Mesendoderm (in vitro differentiated cells): Measurements from ENCODE around the gene BPIFB6.

Experiments used
- DNase-seq: peaks from one replicate; pipeline ENCODE4 v3.0.0; 2013
- H2AK5ac ChIP-seq: 2 replicates; pipeline ENCODE4 v1.6.1; 2013; ENCODE audit warnings: low read length, inconsistent platforms
- H2BK120ac ChIP-seq: 2 replicates; pipeline ENCODE4 v1.6.1; 2013; ENCODE audit warnings: low read depth, mild to moderate bottlenecking, low read length, moderate library complexity, mixed read lengths
- H2BK15ac ChIP-seq: replicated peaks from 2 replicates; pipeline ENCODE4 v1.6.1; 2013; ENCODE audit warnings: low read depth, mild to moderate bottlenecking, moderate library complexity
- H2BK5ac ChIP-seq: 2 replicates; pipeline ENCODE4 v1.6.1; 2013; ENCODE audit warnings: low read length, inconsistent platforms
- H3K18ac ChIP-seq: 2 replicates; pipeline ENCODE4 v1.6.1; 2013; ENCODE audit warnings: mild to moderate bottlenecking, low read length, mixed read lengths
- H3K23ac ChIP-seq: one replicate; pipeline ENCODE4 v1.6.1; 2013; ENCODE audit warnings: low read length
- H3K27ac ChIP-seq: 2 replicates; pipeline ENCODE4 v1.5.1; 2013; ENCODE audit warnings: low read depth, mild to moderate bottlenecking, inconsistent platforms, low read length, moderate library complexity
- H3K27me3 ChIP-seq: 2 replicates; pipeline ENCODE4 v1.6.1; 2013; ENCODE audit warnings: low read length, control low read depth, mild to moderate bottlenecking, inconsistent platforms; ENCODE audit not compliant: insufficient read depth, poor library complexity
- H3K36me3 ChIP-seq: 2 replicates; pipeline ENCODE4 v1.6.1; 2013; ENCODE audit warnings: low read length, inconsistent platforms; ENCODE audit not compliant: control insufficient read depth, insufficient read depth
- H3K4ac ChIP-seq: one replicate; pipeline ENCODE4 v1.6.1; 2013; ENCODE audit warnings: low read depth, mild to moderate bottlenecking, low read length, moderate library complexity
- H3K4me1 ChIP-seq: 2 replicates; pipeline ENCODE4 v1.6.1; 2013; ENCODE audit warnings: low read depth, low read length, inconsistent platforms; ENCODE audit not compliant: control insufficient read depth
- H3K4me2 ChIP-seq: 2 replicates; pipeline ENCODE4 v1.6.1; 2013; ENCODE audit warnings: low read length
- H3K4me3 ChIP-seq: 2 replicates; pipeline ENCODE4 v1.5.1; 2013; ENCODE audit warnings: mild to moderate bottlenecking, low read length
- H3K56ac ChIP-seq: one replicate; pipeline ENCODE4 v1.6.1; 2013; ENCODE audit warnings: low read length
- H3K79me1 ChIP-seq: 2 replicates; pipeline ENCODE4 v1.6.1; 2013; ENCODE audit warnings: low read length, inconsistent platforms
- H3K79me2 ChIP-seq: 2 replicates; pipeline ENCODE4 v1.6.1; 2013; ENCODE audit warnings: mild to moderate bottlenecking, low read length; ENCODE audit not compliant: control insufficient read depth, insufficient read depth
- H3K9ac ChIP-seq: 2 replicates; pipeline ENCODE4 v1.6.1; 2013; ENCODE audit warnings: low read length, inconsistent platforms
- H4K5ac ChIP-seq: one replicate; pipeline ENCODE4 v1.6.1; 2013; ENCODE audit warnings: low read length
- H4K8ac ChIP-seq: one replicate; pipeline ENCODE4 v1.6.1; 2013; ENCODE audit warnings: low read depth, mild to moderate bottlenecking, control low read depth, low read length, moderate library complexity
- WGBS: extraction: QIAGEN DNeasy Blood & Tissue Kit; methylation state at CpG from one replicate; pipeline ENCODE4 v1.1.7; 2013; ENCODE audit warnings: low lambda C conversion rate, missing lambda C conversion rate; ENCODE audit not compliant: insufficient coverage; ENCODE audit errors: extremely low coverage; 5-methylcytosine and 5-hydroxymethylcytosine counted together

The BPIFB6 gene

GRCh38 chr20:33009214-33010132 is 22.0 kb upstream of the BPIFB6 start:
- H2BK120ac ChIP-seq, result no peak overlapping the region
- H3K23ac ChIP-seq, result no peak overlapping the region
- no peak for DNase-seq
- peaks cover 3% of the 10 kb centered on the region for H3K4me1 ChIP-seq
- no peaks in the 10 kb centered on the region for H3K27me3 ChIP-seq
- no peaks in the 10 kb centered on the region for H3K36me3 ChIP-seq
- no peak overlapping the region for H4K8ac ChIP-seq
- H3K9ac ChIP-seq, result no peak overlapping the region
- H3K79me2 ChIP-seq, result no peaks in the 10 kb centered on the region
- H3K4ac ChIP-seq, result no peak overlapping the region
- no peak overlapping the region for H3K18ac ChIP-seq
- no peaks in the 10 kb centered on the region for H3K79me1 ChIP-seq
- no peak overlapping the region for H3K4me2 ChIP-seq
- no peak overlapping the region for H3K4me3 ChIP-seq
- WGBS, result no CpG with 5 or more reads among the region's 19 CpGs
- no peak overlapping the region for H4K5ac ChIP-seq
- H2AK5ac ChIP-seq, result no peak overlapping the region
- H3K56ac ChIP-seq, result peak overlapping the region; percentile 5
- H2BK5ac ChIP-seq, result no peak overlapping the region
- no peak overlapping the region for H3K27ac ChIP-seq
- H2BK15ac ChIP-seq, result no peak overlapping the region

- Histone ChIP-seq H2AK5ac (no peak overlapping the region), H3K27me3 (no peaks in the 10 kb centered on the region), H2BK5ac (no peak overlapping the region), H3K4me3 (no peak overlapping the region), H3K18ac (no peak overlapping the region), H4K5ac (no peak overlapping the region), H3K4ac (no peak overlapping the region), H2BK120ac (no peak overlapping the region), H4K8ac (no peak overlapping the region), H3K36me3 (no peaks in the 10 kb centered on the region), H3K9ac (no peak overlapping the region), H3K79me1 (no peaks in the 10 kb centered on the region), H3K56ac (no peak overlapping the region), H3K23ac (no peak overlapping the region), H3K4me2 (no peak overlapping the region), H3K27ac (no peak overlapping the region), H3K4me1 (peaks cover 9% of the 10 kb centered on the region), H3K79me2 (no peaks in the 10 kb centered on the region), H2BK15ac (no peak overlapping the region)
- DNase-seq, result no peak
- WGBS, result no CpG with 5 or more reads among the region's 5 CpGs
Observed at GRCh38 chr20:33010133-33010504, 21.3 kb upstream of the BPIFB6 start.

- Histone ChIP-seq H4K8ac (no peak overlapping the region), H3K23ac (no peak overlapping the region), H3K79me2 (no peaks in the 10 kb centered on the region), H3K79me1 (no peaks in the 10 kb centered on the region), H3K56ac (no peak overlapping the region), H3K4ac (no peak overlapping the region), H4K5ac (no peak overlapping the region), H2BK120ac (no peak overlapping the region), H2AK5ac (no peak overlapping the region), H3K9ac (no peak overlapping the region), H2BK5ac (no peak overlapping the region), H3K27me3 (no peaks in the 10 kb centered on the region), H3K27ac (no peak overlapping the region), H3K18ac (no peak overlapping the region), H3K4me2 (no peak overlapping the region), H3K4me1 (peaks cover 9% of the 10 kb centered on the region), H3K36me3 (no peaks in the 10 kb centered on the region), H3K4me3 (no peak overlapping the region), H2BK15ac (no peak overlapping the region)
- WGBS, result no CpG with 5 or more reads among the region's 8 CpGs
- DNase-seq, result no peak
Observed at GRCh38 chr20:33010674-33011449, 20.6 kb upstream of the BPIFB6 start.

DNA sequence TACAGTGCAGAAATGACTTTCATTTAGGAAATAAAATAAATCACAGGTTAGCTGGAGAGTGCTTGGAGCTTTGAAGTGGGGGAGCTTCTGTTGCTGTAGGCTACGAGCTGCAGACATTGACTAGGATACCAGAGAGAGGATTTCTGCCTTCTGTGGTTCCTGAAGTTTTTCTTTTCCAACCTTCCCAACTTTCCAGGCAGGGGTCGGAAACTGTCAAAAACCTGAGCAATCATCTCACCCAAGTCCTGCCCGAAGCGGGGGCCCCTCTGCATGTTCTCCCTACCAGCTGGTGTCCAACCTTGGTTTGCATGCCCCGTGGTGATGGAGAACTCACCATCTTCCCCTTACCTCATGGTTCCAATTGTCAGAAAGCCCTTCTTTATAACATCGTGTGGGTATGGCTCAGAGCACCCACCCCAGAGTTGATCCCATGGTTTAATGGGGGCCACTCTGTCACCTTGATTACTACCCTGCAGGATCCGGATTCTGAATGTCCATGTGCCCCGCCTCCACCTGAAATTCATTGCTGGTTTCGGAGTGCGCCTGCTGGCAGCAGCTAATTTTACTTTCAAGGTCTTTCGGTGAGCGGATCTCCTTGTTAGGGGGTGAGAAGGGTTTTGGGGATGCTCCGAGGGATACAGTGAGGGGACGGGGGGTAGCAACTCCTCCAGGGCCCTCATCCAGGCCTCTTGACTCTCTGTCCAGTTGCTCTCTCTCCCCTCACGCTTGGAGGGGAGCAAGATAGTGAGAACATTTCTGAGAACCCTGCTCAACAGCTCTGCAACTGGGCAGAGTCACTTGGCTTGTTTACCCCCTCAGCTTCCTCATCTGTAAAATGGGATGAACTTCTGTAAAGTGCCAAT is 18.9 kb upstream of the BPIFB6 start:
- WGBS, result no CpG with 5 or more reads among the region's 15 CpGs

GRCh38 chr20:33013701-33014326 is 17.6 kb upstream of the BPIFB6 start:
- no peaks in the 10 kb centered on the region for H3K79me2 ChIP-seq
- H2AK5ac ChIP-seq, result no peak overlapping the region
- no peak for DNase-seq
- H3K4ac ChIP-seq, result no peak overlapping the region
- peaks cover 9% of the 10 kb centered on the region for H3K4me1 ChIP-seq
- H3K79me1 ChIP-seq, result no peaks in the 10 kb centered on the region
- H4K8ac ChIP-seq, result no peak overlapping the region
- no peak overlapping the region for H3K23ac ChIP-seq
- H2BK15ac ChIP-seq, result no peak overlapping the region
- WGBS, result no CpG with 5 or more reads among the region's 12 CpGs
- no peak overlapping the region for H2BK5ac ChIP-seq
- H3K9ac ChIP-seq, result no peak overlapping the region
- no peaks in the 10 kb centered on the region for H3K36me3 ChIP-seq
- H4K5ac ChIP-seq, result no peak overlapping the region
- no peaks in the 10 kb centered on the region for H3K27me3 ChIP-seq
- no peak overlapping the region for H3K4me2 ChIP-seq
- H3K18ac ChIP-seq, result peak overlapping the region; percentile 5
- H3K56ac ChIP-seq, result peak overlapping the region; percentile 53
- H2BK120ac ChIP-seq, result no peak overlapping the region
- peak overlapping the region; percentile 77 for H3K27ac ChIP-seq
- H3K4me3 ChIP-seq, result no peak overlapping the region

More for the DNA sequence above, 18.9 kb upstream of the BPIFB6 start:
- Histone ChIP-seq H2BK15ac (no peak overlapping the region), H3K4me3 (no peak overlapping the region), H4K5ac (no peak overlapping the region), H3K36me3 (no peaks in the 10 kb centered on the region), H3K18ac (no peak overlapping the region), H3K4me2 (no peak overlapping the region), H3K79me1 (no peaks in the 10 kb centered on the region), H3K4ac (no peak overlapping the region), H3K27me3 (no peaks in the 10 kb centered on the region), H3K4me1 (peaks cover 9% of the 10 kb centered on the region), H3K9ac (no peak overlapping the region), H4K8ac (no peak overlapping the region), H3K56ac (no peak overlapping the region), H2BK120ac (no peak overlapping the region), H3K23ac (no peak overlapping the region), H3K27ac (no peak overlapping the region), H2AK5ac (no peak overlapping the region), H3K79me2 (no peaks in the 10 kb centered on the region), H2BK5ac (no peak overlapping the region)
- no peak for DNase-seq
